ENCODE data around the gene ASIC4.

Gene ASIC4

GRCh38 chr2:219523031-219523671, 8.9 kb downstream of the ASIC4 start:
- peak overlapping the region; percentile 42 for H3K9ac ChIP-seq (ENCODE audit: low read depth, low read length)
- peaks cover 26% of the 10 kb centered on the region for H3K4me1 ChIP-seq (ENCODE audit: insufficient read depth, low read length)
- no peaks in the 10 kb centered on the region for H3K36me3 ChIP-seq (ENCODE audit: insufficient read depth, low read length)
- no peaks in the 10 kb centered on the region for H3K9me3 ChIP-seq (ENCODE audit: control insufficient read depth, insufficient read depth, low read length)

GRCh38 chr2:219524817-219525216, 10.5 kb downstream of the ASIC4 start:
- H3K4me1 ChIP-seq (ENCODE audit: insufficient read depth, low read length), result peaks cover 21% of the 10 kb centered on the region; the same call in 1 of the 2 replicates
- H3K9me3 ChIP-seq (ENCODE audit: control insufficient read depth, insufficient read depth, low read length), result no peaks in the 10 kb centered on the region
- no peaks in the 10 kb centered on the region for H3K36me3 ChIP-seq (ENCODE audit: insufficient read depth, low read length)
- no peak overlapping the region for H3K9ac ChIP-seq (ENCODE audit: low read depth, low read length)

GRCh38 chr2:219525533-219526232, 11.4 kb downstream of the ASIC4 start:
- Histone ChIP-seq H3K36me3 (ENCODE audit: insufficient read depth, low read length) (no peaks in the 10 kb centered on the region), H3K9me3 (ENCODE audit: control insufficient read depth, insufficient read depth, low read length) (no peaks in the 10 kb centered on the region), H3K4me1 (ENCODE audit: insufficient read depth, low read length) (peaks cover 15% of the 10 kb centered on the region; the same call in 1 of the 2 replicates), H3K9ac (ENCODE audit: low read depth, low read length) (no peak overlapping the region)

- peaks cover 8% of the 10 kb centered on the region; the same call in 1 of the 2 replicates for H3K4me1 ChIP-seq (ENCODE audit: insufficient read depth, low read length)
Observed at GRCh38 chr2:219526320-219527075, 12.2 kb downstream of the ASIC4 start.

GRCh38 chr2:219527076-219527394, 12.8 kb downstream of the ASIC4 start:
- Histone ChIP-seq H3K36me3 (ENCODE audit: insufficient read depth, low read length) (no peaks in the 10 kb centered on the region), H3K9ac (ENCODE audit: low read depth, low read length) (no peak overlapping the region), H3K4me1 (ENCODE audit: insufficient read depth, low read length) (peaks cover 9% of the 10 kb centered on the region), H3K9me3 (ENCODE audit: control insufficient read depth, insufficient read depth, low read length) (no peaks in the 10 kb centered on the region)

More at GRCh38 chr2:219526320-219527075, 12.2 kb downstream of the ASIC4 start:
- Histone ChIP-seq H3K36me3 (ENCODE audit: insufficient read depth, low read length) (no peaks in the 10 kb centered on the region), H3K9ac (ENCODE audit: low read depth, low read length) (no peak overlapping the region), H3K9me3 (ENCODE audit: control insufficient read depth, insufficient read depth, low read length) (no peaks in the 10 kb centered on the region)

GRCh38 chr2:219527472-219527871, 13.2 kb downstream of the ASIC4 start:
- H3K36me3 ChIP-seq (ENCODE audit: insufficient read depth, low read length), result no peaks in the 10 kb centered on the region
- no peaks in the 10 kb centered on the region for H3K9me3 ChIP-seq (ENCODE audit: control insufficient read depth, insufficient read depth, low read length)
- no peak overlapping the region for H3K9ac ChIP-seq (ENCODE audit: low read depth, low read length)
- H3K4me1 ChIP-seq (ENCODE audit: insufficient read depth, low read length), result peaks cover 13% of the 10 kb centered on the region

- H3K36me3 ChIP-seq (ENCODE audit: insufficient read depth, low read length), result no peaks in the 10 kb centered on the region
- peak overlapping the region; percentile 47; the same call in 1 of the 2 replicates for H3K9ac ChIP-seq (ENCODE audit: low read depth, low read length)
Observed at GRCh38 chr2:219530048-219530963, 16.0 kb downstream of the ASIC4 start.

GRCh38 chr2:219531639-219532377, 17.5 kb downstream of the ASIC4 start:
- no peaks in the 10 kb centered on the region for H3K36me3 ChIP-seq (ENCODE audit: insufficient read depth, low read length)
- H3K4me1 ChIP-seq (ENCODE audit: insufficient read depth, low read length), result peaks cover 15% of the 10 kb centered on the region
- no peak overlapping the region for H3K9ac ChIP-seq (ENCODE audit: low read depth, low read length)
- no peaks in the 10 kb centered on the region for H3K9me3 ChIP-seq (ENCODE audit: control insufficient read depth, insufficient read depth, low read length)

More at GRCh38 chr2:219530048-219530963, 16.0 kb downstream of the ASIC4 start:
- Histone ChIP-seq H3K9me3 (ENCODE audit: control insufficient read depth, insufficient read depth, low read length) (no peaks in the 10 kb centered on the region), H3K4me1 (ENCODE audit: insufficient read depth, low read length) (peaks cover 14% of the 10 kb centered on the region)

- Histone ChIP-seq H3K9ac (ENCODE audit: low read depth, low read length) (no peak overlapping the region), H3K9me3 (ENCODE audit: control insufficient read depth, insufficient read depth, low read length) (no peaks in the 10 kb centered on the region), H3K36me3 (ENCODE audit: insufficient read depth, low read length) (no peaks in the 10 kb centered on the region), H3K4me1 (ENCODE audit: insufficient read depth, low read length) (peaks cover 20% of the 10 kb centered on the region)
Observed at GRCh38 chr2:219532378-219532649, 18.0 kb downstream of the ASIC4 start.

GRCh38 chr2:219533930-219534661, 19.8 kb downstream of the ASIC4 start:
- H3K36me3 ChIP-seq (ENCODE audit: insufficient read depth, low read length), result no peaks in the 10 kb centered on the region
- no peaks in the 10 kb centered on the region for H3K9me3 ChIP-seq (ENCODE audit: control insufficient read depth, insufficient read depth, low read length)
- H3K4me1 ChIP-seq (ENCODE audit: insufficient read depth, low read length), result peaks cover 34% of the 10 kb centered on the region
- no peak overlapping the region for H3K9ac ChIP-seq (ENCODE audit: low read depth, low read length)

- H3K36me3 ChIP-seq (ENCODE audit: insufficient read depth, low read length), result peaks cover 9% of the 10 kb centered on the region
- H3K4me1 ChIP-seq (ENCODE audit: insufficient read depth, low read length), result peaks cover 28% of the 10 kb centered on the region
- H3K9me3 ChIP-seq (ENCODE audit: control insufficient read depth, insufficient read depth, low read length), result no peaks in the 10 kb centered on the region
- no peak overlapping the region for H3K9ac ChIP-seq (ENCODE audit: low read depth, low read length)
Observed at GRCh38 chr2:219536425-219536824, 22.1 kb downstream of the ASIC4 start.

GRCh38 chr2:219536967-219537366, 22.7 kb downstream of the ASIC4 start:
- no peaks in the 10 kb centered on the region for H3K9me3 ChIP-seq (ENCODE audit: control insufficient read depth, insufficient read depth, low read length)
- peaks cover 26% of the 10 kb centered on the region for H3K4me1 ChIP-seq (ENCODE audit: insufficient read depth, low read length)
- peaks cover 9% of the 10 kb centered on the region for H3K36me3 ChIP-seq (ENCODE audit: insufficient read depth, low read length)
- H3K9ac ChIP-seq (ENCODE audit: low read depth, low read length), result no peak overlapping the region
